ENCODE data around the gene SREBF1. TPM values are rescaled to one million over a fixed set of nuclear protein-coding genes. Genes with fewer than 3 reads are reported as not detected.

The SREBF1 gene
- total and polyA plus RNA-seq, 10 of the 15 experiments (the other 5 are each of a cell fraction or from before 2014, with no cell fraction given) = 1.4 to 84.6 (median 20.4) TPM

DNA sequence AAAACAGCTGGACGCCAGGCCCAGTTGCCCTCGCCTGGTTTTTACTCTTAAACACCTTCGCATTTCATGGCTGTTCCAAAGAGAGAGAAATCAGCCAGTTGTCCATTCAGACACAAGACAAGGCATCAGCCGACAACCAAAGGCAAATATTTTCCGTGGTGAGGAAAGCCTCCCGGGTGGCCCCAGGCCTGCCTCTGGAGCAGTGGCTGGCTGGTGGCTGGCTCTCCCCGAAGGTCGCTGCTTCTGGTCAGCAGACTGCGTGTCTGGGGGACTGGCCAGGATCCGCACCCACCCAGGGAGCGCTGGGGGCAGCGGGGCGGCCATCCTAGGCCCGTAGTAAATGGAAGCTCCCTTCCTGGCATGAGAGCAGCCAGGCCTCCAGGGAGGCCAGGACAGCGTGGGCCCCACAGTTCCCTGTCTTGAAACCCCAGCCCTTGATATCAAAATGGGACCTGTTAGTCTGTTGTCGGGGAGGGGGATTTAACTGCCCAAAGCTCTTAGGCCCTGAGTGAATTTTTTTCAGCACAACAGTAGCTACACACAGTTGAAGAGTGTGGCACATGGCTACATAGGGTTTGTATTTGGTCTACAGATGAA, 57.7 kb downstream of the SREBF1 start (continued):
- TF ChIP-seq MYC (IDR thresholded peaks at IDR 0.05; ENCODE audit: insufficient read depth, insufficient read length, insufficient replicate concordance, low read length, severe bottlenecking) (no peak), ZNF217 (IDR thresholded peaks at IDR 0.05) (no peak), MEF2B (IDR thresholded peaks at IDR 0.05; ENCODE audit: partially characterized antibody, poor library complexity, severe bottlenecking) (no peak)

DNA sequence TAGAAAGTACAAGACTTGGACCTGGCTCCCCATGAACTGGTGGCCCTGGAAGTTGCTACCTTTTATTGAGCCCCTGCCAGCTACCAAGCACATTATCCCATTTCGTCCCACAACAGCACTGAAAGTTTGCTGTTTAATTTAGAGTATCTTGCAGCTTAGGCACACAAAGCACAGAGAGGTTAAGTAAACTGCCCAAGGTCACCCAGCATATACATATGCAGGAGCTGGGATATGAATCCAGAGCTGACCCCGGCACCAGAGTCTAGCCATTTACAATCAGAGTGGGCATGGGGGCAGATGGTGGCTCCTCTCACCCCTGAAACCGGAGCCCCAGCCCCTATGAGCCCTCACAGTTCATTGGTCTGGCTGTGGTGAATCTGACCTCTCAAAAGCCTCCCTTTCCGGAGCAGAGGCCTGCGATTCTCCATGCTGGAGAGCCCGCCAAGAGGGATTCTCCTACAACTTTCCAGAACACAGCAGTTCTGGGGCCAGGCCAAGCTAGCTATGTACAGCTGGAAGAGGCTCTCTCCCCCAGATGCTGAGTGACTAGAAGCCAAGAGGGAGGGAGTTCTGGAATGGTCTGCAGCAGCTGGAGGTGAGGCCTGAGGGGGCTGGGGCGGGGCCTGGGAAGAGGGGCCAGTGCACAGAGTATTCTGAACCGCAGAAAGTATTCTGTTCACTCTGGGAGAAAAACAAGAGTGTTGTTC, 58.3 kb downstream of the SREBF1 start:
- ChIA-PET CTCF (interaction anchor here (1.0 kb wide), 1 partner anchor 30 kb away, joined by 3 read pairs; no protein-coding TSS in a partner anchor), RAD21 (ENCODE audit: unreplicated experiment) (no interaction called here), POLR2A (no interaction called here), SMC1A (ENCODE audit: uncharacterized antibody, unreplicated experiment) (interaction anchor here (1.2 kb wide), 1 partner anchor 44 kb away, joined by 4 read pairs; no protein-coding TSS in a partner anchor)
- in situ Hi-C loops (cut with MboI) = no loop called here
- DNase-seq (ENCODE audit: low read depth, low spot score) (no peak), ATAC-seq (no peak), FAIRE-seq (no peak)
- no peak overlapping the region for H3K4me2 ChIP-seq (ENCODE audit: control insufficient read depth, insufficient read depth)
- WGBS (ENCODE audit: insufficient coverage, insufficient replicate concordance, low lambda C conversion rate, missing lambda C conversion rate) = 78% methylated on average over 8 of the region's 8 CpGs
- no peak overlapping the region for H3K4me3 ChIP-seq
- no peaks in the 10 kb centered on the region; a peak in 1 of 4 replicates for H3K36me3 ChIP-seq (ENCODE audit: control insufficient read depth in 2 of 2, insufficient read depth in 2 of 2, low read length in 1 of 2)
- H3K4me1 ChIP-seq (ENCODE audit: control insufficient read depth, insufficient read depth, low read length) = peaks cover 4% of the 10 kb centered on the region; the same call in 1 of the 2 replicates
- H4K20me1 ChIP-seq (ENCODE audit: control insufficient read depth, insufficient read depth) = no peaks in the 10 kb centered on the region; the same call in 1 of the 2 replicates
- no peak overlapping the region for H2AFZ ChIP-seq (ENCODE audit: control insufficient read depth, low read depth, low read length)
- H3K79me2 ChIP-seq (ENCODE audit: control insufficient read depth, insufficient read depth, low read length) = no peaks in the 10 kb centered on the region; the same call in 1 of the 2 replicates
- BruUV-seq (replicated peaks) = no TSS peak
- intact Hi-C loops (cut with micrococcal nuclease; ENCODE audit: unreplicated experiment) = no loop called here
- H3K27ac ChIP-seq (ENCODE audit: control insufficient read depth, insufficient read depth) = no peak overlapping the region
- no peaks in the 10 kb centered on the region for H3K9me3 ChIP-seq (replicated peaks; ENCODE audit: control insufficient read depth, insufficient read depth, low read length)
- no peaks in the 10 kb centered on the region for H3K27me3 ChIP-seq (replicated peaks in 1 of 2; ENCODE audit: control insufficient read depth in 2 of 2, insufficient read depth in 2 of 2, low read length in 1 of 2)
- no peak overlapping the region for H3K9ac ChIP-seq (ENCODE audit: control insufficient read depth, insufficient read depth, low read length)
- TF ChIP-seq, protein P1, sequence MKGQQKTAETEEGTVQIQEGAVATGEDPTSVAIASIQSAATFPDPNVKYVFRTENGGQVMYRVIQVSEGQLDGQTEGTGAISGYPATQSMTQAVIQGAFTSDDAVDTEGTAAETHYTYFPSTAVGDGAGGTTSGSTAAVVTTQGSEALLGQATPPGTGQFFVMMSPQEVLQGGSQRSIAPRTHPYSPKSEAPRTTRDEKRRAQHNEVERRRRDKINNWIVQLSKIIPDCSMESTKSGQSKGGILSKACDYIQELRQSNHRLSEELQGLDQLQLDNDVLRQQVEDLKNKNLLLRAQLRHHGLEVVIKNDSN (IDR thresholded peaks at IDR 0.05; ENCODE audit: borderline replicate concordance, extremely low read length, insufficient read depth, low read depth, low read length) = no peak
- TF ChIP-seq, protein P2, sequence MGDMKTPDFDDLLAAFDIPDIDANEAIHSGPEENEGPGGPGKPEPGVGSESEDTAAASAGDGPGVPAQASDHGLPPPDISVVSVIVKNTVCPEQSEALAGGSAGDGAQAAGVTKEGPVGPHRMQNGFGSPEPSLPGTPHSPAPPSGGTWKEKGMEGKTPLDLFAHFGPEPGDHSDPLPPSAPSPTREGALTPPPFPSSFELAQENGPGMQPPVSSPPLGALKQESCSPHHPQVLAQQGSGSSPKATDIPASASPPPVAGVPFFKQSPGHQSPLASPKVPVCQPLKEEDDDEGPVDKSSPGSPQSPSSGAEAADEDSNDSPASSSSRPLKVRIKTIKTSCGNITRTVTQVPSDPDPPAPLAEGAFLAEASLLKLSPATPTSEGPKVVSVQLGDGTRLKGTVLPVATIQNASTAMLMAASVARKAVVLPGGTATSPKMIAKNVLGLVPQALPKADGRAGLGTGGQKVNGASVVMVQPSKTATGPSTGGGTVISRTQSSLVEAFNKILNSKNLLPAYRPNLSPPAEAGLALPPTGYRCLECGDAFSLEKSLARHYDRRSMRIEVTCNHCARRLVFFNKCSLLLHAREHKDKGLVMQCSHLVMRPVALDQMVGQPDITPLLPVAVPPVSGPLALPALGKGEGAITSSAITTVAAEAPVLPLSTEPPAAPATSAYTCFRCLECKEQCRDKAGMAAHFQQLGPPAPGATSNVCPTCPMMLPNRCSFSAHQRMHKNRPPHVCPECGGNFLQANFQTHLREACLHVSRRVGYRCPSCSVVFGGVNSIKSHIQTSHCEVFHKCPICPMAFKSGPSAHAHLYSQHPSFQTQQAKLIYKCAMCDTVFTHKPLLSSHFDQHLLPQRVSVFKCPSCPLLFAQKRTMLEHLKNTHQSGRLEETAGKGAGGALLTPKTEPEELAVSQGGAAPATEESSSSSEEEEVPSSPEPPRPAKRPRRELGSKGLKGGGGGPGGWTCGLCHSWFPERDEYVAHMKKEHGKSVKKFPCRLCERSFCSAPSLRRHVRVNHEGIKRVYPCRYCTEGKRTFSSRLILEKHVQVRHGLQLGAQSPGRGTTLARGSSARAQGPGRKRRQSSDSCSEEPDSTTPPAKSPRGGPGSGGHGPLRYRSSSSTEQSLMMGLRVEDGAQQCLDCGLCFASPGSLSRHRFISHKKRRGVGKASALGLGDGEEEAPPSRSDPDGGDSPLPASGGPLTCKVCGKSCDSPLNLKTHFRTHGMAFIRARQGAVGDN (IDR thresholded peaks at IDR 0.05) = no peak
- TF ChIP-seq HDGF (IDR thresholded peaks at IDR 0.05) (no peak), HDAC6 (IDR thresholded peaks at IDR 0.05; ENCODE audit: unreplicated experiment) (no peak), CBX3 (IDR thresholded peaks at IDR 0.05; ENCODE audit: borderline replicate concordance, low read depth) (no peak), RBBP5 (conservative IDR thresholded peaks at IDR 0.05) (no peak), MYC (IDR thresholded peaks at IDR 0.05; ENCODE audit: insufficient read depth, insufficient read length, insufficient replicate concordance, low read length, severe bottlenecking) (no peak)
- TF ChIP-seq, protein P3, sequence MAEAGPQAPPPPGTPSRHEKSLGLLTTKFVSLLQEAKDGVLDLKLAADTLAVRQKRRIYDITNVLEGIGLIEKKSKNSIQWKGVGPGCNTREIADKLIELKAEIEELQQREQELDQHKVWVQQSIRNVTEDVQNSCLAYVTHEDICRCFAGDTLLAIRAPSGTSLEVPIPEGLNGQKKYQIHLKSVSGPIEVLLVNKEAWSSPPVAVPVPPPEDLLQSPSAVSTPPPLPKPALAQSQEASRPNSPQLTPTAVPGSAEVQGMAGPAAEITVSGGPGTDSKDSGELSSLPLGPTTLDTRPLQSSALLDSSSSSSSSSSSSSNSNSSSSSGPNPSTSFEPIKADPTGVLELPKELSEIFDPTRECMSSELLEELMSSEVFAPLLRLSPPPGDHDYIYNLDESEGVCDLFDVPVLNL (IDR thresholded peaks at IDR 0.05; ENCODE audit: low read depth, low read length) = no peak
- TF ChIP-seq, protein P4, sequence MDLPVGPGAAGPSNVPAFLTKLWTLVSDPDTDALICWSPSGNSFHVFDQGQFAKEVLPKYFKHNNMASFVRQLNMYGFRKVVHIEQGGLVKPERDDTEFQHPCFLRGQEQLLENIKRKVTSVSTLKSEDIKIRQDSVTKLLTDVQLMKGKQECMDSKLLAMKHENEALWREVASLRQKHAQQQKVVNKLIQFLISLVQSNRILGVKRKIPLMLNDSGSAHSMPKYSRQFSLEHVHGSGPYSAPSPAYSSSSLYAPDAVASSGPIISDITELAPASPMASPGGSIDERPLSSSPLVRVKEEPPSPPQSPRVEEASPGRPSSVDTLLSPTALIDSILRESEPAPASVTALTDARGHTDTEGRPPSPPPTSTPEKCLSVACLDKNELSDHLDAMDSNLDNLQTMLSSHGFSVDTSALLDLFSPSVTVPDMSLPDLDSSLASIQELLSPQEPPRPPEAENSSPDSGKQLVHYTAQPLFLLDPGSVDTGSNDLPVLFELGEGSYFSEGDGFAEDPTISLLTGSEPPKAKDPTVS (IDR thresholded peaks at IDR 0.05; ENCODE audit: low read depth, low read length) = no peak

Measured in GM12878 (cell line).